HG02884 (cell line): Measurements from ENCODE around the gene FBXL12.
"Not testable (repeated sequence)": the region's sequence is repeated elsewhere in the genome, so short reads cannot be mapped to it uniquely, and the experiment has no call there.

Source experiments
- ATAC-seq: cut with Tn5 transposase; IDR thresholded peaks from one replicate; pipeline ENCODE4 v1.9.1; 2021; ENCODE audit warnings: mild to moderate bottlenecking, moderate library complexity; ENCODE audit not compliant: unreplicated experiment

Gene FBXL12

DNA sequence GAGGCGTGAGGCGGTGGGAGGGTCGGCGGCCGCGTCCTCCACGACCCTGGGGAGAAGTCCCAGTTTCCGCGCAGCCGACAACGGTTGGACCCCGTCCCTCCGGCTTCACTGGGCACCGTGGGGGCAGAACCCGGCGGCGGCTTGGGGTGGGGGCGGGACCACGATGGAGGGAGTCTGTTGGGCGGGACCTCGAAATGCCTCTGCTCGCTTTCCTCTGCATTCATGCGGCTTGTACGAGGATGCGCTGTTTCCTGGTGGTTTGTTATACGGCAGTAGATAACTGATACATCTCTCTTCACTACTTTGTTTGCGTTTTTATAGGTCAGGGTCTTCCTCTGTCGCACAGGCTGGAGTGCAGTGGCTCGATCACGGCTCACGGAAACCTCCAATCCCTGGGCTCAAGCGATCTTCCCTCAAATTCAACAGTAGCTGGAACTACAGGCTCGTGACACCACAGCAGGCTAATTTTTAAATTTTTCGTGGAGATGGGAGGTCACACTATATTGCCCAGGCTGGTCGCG, 25.7 kb downstream of the FBXL12 start:
- no peak for ATAC-seq

GRCh38 chr19:9792206-9793070, 26.4 kb downstream of the FBXL12 start:
- no peak for ATAC-seq

DNA sequence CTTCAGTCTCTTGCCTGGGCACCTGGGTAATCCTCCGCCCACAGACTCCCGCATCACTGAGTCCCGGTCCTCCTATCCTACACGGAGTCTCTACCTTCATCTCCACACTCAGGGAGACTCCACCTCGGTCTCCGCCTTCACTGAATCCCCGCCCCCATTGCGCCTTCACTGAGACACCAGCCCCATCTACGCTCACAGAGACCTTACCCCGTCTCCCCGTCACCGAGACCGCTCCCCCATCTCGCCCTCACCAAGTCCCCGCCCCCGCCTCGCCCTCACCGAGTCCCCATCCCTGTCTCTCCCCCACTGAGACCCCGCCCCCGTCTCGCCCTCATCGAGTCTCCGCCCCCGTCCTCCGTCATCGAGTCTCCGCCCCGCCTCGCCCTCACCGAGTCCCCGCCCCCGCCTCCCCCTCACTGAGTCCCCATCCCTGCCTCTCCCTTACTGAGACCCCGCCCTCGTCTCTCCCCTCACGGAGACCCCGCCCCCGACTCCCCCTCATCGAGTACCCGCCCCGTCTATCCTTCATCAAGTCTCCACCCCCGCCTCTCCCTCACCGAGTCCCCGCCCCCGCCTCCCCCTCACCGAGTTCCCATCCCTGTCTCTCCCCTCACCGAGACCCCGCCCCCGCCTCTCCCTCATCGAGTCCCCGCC, 27.2 kb downstream of the FBXL12 start:
- no peak for ATAC-seq

DNA sequence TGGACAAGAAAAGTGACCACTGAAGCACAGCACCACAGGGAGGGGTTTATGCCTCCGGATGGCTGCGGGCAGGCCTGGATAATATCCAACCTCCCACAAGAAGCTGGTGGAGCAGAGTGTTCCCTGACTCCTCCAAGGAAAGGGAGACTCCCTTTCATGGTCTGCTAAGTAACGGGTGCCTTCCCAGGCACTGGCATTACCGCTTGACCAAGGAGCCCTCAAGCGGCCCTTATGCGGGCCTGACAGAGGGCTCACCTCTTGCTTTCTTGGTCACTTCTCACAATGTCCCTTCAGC, 27.9 kb downstream of the FBXL12 start:
- ATAC-seq, result not testable (repeated sequence)

DNA sequence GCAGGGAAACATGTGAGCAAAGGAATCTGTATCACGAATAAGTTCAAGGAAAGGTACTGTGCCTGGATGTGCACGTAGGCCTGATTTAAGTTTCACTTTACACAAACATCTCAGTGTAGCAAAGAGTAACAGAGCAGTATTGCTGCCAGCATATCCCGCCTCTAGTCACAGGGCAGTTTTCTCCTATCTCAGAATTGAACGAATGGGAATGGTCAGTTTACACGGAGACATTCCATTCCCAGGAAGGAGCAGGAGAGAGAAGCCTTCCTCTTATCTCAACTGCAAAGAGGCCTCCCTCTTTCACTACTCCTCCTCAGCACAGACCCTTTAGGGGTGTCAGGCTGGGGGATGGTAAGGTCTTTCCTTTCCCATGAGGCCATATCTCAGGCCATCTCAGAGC, 29.3 kb downstream of the FBXL12 start:
- not testable (repeated sequence) for ATAC-seq

DNA sequence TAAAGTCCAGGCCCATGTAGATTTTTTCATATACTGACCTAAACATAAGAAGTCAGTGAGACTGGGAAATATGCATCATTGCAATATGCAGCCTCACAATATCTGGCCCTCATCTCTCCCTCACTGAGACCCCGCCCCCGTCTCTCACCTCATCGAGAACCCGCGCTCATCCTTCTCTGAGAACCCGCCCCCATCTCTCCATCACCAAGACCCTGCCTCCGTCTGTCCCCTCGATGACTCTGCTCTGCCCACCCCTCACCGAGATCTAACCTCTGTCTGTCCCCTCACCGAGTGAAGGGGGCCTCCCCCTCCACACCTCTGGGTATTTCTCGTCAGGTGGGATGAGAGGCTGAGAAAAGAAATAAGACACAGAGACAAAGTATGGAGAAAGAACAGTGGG, 29.8 kb downstream of the FBXL12 start:
- ATAC-seq, result no peak

GRCh38 chr19:9788604-9789003, 30.3 kb downstream of the FBXL12 start:
- ATAC-seq, result not testable (repeated sequence)

DNA sequence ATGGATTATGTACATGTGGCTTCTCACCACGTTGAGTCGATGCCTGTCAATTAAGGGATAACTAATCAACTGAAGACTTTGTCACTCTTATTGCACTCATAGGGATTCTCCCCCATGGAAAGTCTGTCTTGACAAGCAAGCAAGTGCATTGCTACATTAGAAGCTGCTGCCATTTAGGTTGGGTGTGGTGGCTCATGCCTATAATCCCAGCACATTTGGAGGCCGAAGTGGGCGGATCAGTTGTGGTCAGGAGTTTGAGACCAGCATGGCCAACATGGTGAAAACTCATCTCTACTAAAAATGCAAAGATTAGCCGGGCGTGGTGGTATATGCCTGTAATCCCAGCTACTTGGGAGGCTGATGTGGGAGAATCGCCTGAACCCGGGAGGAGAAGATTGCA, 32.1 kb downstream of the FBXL12 start:
- no peak for ATAC-seq

DNA sequence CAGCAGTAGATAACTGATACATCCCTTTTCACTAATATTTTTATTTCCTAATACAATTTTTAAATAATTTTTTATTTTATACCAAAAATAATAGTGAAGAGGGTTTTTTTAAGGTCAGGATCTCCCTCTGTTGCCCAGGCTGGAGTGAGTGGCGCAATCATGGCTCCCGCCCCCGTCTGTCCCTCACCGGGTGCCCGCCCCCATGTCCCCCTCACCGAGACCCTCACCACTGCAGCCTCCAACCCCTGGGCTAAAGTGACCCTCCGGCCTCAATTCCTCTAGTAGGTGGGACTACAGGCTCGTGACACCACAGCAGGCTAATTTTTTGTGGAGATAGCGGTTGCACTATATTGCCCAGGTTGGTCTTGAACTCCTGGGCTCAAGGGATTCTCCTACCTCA, 32.5 kb downstream of the FBXL12 start:
- ATAC-seq, result no peak

- peak; percentile 56 for ATAC-seq
These were observed 33.2 kb downstream of the FBXL12 start for GRCh38 chr19:9785367-9786331.

GRCh38 chr19:9784163-9784496, 34.7 kb downstream of the FBXL12 start:
- ATAC-seq, result not testable (repeated sequence)

DNA sequence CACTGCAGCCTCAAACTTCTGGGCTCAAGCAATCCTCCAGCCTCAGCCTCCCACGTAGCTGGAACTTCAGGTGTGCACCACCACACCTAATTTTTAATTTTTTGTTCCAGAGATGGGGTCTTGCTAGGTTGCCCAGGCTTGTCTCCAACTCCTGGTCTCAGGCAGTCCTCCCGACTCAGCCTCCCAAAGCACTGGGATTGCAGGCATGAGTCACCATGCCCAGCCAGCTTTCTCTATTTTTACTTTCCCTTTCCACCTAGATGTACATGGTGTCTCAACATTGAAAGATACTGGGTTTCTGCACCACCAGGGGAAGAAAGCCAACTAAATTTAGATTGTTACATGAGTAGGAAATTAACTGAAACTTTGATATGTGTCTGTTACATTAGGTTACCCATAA, 36.5 kb downstream of the FBXL12 start:
- no peak for ATAC-seq

GRCh38 chr19:9768175-9769112, 50.4 kb downstream of the FBXL12 start, which contains the start of gene ZNF846:
TSS of gene ZNF846 (minus strand) at chr19:9768738. CDS start at chr19:9764950, 3,788 bp downstream.
- peak; percentile 94 for ATAC-seq
